Iris pigment epithelial cell (primary cell): ENCODE data around the gene SHQ1.
"Not testable (repeated sequence)": the region's sequence is repeated elsewhere in the genome, so short reads cannot be mapped to it uniquely, and the experiment has no call there.

Experiments used
- DNase-seq: peaks from one replicate; pipeline ENCODE4 v3.0.0-alpha.2; 2011; ENCODE audit warnings: low read depth

The SHQ1 gene

DNA sequence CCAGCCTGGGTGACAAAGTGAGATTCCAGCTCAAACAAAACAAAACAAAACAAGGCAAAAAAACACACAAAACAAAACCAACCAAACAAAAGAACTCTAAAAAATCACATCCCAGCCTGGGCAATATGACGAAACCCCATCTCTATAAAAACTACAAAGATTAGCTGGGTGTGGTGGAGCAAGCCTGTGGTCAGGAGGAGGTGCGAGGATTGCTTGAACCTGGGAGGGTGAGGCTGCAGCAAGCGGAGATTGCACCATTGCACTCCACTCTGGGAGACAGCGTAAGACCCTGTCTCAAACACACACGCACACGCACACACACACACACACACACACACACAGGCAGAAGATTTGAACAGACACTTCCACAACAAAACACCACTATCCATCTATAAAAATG, 99.6 kb downstream of the SHQ1 start:
- no peak for DNase-seq

DNA sequence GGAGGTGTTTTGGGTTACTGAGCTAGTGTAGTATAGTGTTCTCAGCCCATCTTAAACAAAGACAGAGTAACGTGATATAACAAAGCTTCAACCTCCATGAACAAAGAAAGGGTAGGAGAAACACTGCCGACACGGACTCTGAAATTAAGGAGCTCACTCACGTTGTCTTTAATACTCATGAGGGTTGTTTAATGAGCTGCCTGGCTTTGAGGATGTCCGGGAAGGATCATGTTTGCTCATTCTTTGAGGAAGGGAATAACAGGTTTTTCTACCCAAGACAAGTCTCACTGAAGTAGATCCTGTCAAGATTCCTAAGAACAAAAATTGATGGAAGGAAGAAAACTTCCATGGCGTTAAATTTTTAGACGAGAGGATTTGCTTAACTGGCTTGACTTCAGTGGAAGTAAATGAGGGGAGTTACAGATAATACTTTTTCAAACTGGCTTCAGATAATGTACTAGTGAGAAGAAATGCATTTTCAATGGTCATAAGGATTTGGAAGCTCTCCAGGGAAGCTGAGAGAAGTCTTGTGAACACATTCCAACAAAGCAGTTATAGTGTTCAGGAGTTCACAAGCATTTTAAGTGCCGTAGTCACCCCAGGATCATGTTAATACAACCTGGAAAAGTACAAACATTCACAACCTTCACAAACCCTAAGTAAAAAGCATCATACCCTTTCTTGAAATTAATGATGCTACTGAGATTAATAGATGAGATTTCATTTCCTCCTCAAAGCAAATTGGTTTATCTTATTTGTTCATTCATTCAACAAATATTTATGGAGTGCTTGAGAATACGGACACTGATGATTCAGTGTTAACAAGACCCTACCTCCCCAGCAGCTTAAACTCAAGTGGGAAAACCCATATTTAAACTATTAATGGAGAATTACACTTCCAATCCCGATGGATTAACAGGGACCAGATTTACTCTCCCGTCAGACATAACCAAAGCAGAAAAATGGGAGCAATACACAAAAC, 101.5 kb downstream of the SHQ1 start:
- DNase-seq = peak; percentile 70

DNA sequence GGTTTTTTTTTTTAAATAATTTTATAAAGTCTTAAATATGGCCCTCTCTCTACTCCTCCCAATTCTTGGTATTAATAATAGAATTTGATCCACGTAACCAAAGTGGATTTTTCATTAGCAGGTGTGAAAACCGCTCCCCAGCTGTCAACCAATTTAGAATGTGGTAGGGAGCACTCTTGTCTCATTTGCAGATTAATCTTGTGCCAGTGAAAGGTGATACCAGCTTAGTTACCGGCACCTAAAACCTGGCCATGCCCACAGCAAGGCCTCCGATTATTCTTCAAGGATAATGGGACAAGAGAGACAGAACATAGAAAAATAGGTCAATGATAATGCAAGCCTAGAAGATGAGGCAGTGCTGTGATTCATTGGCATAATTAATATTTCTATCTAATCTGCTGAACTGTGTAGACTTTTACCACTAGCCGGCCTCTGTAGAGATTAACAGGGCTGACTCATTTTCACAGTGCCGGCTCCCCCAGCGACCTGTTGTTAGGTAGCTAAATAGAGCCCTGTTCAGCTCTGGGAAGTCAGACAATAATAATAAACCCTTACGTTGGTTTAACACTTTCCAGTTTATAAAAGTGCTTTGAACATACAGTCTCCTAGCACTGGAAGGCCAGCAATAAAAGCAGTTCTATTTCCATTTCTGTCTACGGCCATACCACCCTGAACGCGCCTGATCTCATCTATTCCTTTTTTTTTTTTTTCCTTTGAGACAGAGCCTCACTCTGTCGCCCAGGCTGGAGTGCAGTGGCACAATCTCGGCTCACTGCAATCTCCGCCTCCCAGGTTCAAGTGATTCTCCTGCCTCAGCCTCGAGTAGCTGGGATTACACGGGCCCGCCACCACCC, 102.9 kb downstream of the SHQ1 start:
- DNase-seq = peak; percentile 68

DNA sequence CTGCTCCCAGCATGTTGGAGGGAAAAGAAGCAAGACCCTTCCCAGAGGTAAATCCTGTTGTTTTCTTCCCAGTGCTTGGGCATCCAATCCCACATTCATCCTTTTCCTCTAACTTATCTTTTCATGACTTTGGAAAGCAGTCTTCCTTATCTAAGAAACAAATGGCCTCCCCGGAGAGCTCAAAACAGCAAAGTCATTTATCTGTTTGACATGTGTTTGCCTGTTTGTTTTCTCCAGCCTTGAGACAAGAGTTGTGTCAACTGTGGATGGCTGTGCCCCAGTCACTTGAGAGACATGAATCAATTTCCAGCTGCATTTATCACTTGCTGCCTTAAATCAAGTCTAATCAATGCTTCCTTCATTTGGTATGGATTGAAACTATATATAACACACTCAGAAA, 103.9 kb downstream of the SHQ1 start:
- no peak for DNase-seq

DNA sequence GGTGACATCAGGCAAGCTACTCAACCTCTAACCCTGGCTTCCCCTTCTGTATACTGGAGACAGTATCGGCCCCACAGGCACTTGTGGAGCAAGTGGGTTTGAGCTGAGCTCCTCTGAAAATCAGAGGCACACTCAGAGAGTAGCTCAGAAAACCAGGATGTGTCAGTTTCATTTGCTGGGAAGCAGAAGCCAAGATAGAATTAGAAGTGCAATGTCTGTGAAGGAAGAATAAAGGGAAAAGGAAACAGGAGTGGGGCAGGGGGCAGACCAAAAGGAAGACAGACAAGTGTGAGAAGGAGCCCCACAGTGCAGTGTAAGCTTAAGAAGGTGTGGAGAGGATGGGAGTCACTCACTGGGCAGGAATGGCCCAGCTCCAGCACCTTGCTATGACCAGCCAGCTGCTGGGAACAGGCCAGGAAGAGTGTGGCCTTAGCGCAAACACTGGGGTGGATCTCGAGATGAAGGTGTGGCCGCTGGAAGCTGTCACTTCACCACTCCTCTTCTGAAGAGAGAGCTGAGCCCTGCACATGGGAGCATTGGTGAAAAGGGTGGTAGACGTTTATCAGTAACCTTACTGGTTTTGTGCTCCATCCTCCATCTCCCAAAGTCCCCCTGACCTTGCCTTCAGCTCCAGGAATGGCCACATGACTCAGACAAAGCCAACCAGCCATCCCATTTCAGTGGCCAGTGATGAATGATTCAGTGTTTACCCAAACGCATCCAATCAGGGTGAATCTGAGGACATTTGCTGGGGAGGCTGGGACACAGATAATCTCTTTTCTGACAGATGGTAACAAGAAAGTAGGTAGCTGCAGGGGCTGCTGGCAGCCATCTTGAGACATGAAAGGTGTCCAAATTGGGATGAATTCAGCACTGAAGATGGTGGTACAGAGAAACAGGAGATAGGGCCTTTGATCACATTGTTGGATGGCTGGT, 108.4 kb downstream of the SHQ1 start:
- DNase-seq = peak; percentile 44

DNA sequence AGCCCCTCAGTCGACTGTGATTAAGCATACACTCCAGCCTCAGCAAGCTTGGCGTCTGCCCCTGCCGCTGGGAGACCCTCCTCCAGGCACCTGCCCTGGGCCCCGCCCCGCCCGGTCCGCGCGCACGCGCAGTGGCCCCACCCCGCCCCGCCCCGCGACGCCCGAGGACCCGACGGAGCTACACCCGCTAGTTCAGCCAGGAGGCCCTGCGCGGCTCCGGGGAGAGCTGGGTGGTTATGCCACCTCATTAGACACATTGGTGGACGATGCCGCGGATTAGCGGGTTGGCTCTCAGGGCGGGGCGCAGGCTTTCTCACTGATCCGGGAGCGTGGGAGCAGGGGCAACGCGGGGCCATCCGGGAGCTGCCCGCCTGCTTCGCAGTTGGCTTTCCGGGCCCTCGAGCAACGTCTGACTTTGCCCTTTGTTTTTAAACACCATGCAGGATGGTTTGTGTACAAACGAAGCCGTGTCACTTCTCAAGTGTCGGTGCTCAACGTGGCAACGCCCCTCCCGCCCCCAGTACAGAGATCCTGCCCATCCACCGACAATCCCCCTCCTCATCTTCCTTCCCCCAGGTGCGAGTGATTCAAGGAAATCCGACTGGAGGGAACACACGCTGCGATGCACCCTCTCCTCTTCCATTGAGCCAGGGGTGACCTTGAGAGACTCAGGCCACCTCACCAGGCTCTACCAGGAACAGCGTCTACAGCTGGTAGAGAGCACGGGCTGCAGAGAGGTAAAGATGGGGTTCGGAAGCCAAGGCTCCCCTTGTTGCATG, 109.3 kb downstream of the SHQ1 start:
- DNase-seq = peak; percentile 16

DNA sequence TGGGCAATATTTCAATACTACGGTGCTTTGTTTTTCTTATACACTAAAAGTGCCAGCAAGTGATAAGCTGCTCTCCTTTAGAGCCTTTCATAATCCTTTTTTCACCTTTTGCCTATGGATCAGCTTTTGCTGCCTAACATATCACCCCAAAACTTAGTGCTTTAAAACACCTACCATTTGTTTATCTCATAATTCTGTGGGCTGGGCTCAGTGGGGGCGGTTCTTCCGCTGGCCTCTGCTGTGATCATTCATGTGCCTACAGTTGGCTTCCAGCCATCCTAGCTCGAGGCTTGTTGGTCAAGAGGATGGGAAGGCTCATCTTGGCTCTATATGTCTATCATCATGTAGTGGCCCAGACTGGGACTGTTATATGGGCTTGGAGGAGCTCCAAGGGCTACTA, 113.2 kb downstream of the SHQ1 start:
- DNase-seq = not testable (repeated sequence)

DNA sequence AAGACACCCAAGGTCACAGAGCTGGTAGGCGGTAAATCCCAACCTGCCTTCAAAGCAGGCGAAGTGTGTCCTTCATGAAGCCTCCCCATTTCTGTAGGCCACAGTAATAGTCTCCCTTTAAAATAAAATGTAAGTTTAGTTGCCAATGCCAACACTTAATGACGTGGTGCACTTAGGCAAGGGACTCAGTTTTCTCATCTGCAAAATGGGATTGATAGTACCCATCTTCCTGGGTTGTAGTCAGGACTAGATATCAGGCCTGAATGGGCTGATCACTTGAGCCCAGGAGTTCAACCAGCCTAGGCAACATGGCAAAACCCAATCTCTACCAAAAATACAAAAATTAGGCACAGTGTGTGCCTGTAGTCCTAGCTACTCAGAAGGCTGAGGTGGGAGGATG, 114.6 kb downstream of the SHQ1 start:
- DNase-seq = no peak

DNA sequence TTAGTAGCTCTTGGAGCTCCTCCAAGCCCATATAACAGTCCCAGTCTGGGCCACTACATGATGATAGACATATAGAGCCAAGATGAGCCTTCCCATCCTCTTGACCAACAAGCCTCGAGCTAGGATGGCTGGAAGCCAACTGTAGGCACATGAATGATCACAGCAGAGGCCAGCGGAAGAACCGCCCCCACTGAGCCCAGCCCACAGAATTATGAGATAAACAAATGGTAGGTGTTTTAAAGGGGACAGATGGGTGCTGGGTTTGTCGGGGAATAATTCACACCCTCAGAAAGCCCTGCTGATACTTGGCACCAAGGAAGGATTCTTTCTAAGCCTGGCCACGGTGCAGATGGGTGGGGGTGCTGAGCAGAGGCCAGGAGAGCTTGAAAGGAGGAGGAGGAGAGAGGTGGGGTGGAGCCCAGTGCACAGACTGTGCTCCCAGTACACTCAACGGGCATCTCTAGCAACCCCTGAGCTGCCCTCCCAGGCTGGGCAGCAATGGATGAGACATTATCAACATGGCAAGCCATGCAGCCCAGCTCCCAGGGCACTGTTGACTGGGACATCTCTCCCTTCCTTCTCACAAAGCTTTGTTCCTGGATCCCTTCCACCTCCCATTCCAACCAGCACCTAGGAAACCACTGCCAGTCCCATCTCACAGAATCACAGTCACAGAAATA, 115.4 kb downstream of the SHQ1 start:
- not testable (repeated sequence) for DNase-seq

DNA sequence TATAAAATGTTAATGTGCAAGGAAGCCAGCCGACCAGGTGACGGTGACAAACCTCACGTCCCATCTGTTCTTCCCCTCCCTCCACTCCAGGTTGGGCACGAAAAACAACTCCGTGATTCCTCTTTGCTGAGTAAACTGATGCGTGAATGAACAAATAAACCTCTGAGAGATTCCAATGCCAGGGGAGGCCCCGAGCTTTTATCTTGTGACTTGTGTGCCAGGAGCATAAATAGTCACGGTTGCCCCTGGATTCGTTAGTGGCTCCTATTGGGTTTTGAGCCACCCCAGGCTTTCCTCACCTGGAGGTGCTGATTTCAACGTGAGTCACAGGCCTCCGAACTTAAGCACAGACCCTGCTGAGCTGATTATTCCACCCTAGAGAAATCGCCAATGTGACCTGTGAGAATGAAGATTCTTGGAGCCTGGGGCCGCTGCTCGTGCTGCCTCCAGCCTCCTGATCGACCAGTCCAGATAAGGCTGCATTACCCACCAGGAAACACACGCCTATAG, 119.2 kb downstream of the SHQ1 start:
- no peak for DNase-seq

DNA sequence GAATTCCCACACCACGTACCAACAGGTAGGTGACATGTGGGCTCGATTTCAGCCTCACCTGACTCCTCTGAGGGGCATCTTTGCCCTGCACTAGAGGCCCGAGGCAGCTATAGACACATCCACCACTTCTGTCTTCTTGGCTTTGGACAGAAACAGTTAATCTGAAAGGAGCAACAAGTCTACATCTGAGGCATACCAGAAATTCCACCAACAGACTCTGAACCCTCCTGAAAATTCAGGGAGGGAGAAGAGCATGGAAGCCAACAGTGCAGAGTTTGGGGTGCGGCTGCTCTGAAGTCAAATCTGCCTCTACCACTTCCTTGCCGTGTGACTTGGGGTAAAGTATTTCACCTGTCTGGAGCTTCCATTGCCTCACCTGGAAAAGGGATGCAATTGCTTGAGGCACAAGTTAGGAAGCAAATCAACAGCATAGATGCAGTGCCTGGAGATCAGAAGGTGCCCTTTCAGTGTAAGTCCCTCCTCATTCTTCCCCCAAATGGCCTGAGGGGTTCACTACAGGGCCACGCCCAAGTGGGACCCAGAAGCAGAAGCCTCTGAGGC, 119.8 kb downstream of the SHQ1 start:
- no peak for DNase-seq

DNA sequence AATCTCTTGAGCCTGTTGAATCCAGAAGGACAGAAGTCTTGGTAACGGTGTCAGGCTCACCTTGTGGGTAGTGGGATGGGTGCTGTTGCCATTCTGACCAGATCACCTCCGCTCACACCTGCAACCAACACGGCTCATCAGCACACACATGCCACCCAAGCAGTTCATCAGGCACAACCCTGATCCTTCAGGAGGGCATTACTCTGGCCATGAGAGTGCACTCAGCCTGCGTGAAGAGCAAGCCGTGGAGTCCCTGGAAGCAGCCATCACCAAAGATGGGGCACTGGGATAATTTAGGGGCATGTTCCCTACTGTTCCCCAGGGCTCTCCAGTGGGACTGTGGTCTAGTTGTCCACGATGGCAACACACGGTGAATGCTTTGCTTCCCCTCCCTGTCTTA, 120.5 kb downstream of the SHQ1 start:
- DNase-seq = no peak

DNA sequence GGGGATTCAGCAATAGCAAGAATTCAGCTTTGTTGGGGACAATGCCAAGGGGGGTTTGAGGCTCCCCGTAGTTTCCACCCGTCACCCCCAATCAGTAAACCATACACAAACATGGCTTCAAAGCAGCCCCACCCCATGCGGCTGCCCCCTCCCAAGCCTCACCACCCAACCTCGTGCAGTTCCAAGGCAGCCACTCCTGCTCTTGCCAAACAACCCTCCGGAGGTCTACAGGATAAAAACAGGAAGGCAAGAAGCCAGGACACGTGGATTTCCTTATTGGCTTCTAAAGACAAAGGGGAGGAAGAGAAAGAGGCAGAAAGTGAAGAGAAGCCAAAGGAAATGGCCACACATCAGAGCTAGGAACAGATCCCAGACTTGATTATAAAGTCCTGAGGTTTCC, 121.1 kb downstream of the SHQ1 start:
- DNase-seq = no peak

DNA sequence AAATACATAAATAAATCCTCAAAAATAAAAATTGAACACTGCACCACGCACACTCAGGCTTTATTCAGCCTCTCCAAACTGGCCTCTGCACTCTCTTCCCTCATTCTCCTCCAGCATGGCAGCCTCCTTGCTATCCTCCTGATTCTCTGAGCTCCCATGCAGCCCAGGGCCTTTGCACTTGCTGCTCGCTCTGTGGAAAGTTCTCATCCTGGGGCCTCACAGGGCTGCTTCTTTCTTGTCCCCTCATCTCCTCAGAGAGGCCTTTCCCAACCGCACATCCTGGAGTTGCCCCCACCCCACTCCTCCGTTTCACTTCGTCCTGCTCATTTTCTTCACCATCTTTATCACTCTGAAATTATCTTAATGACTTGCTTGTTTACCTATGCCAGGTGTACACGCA, 123.0 kb downstream of the SHQ1 start:
- DNase-seq = no peak

DNA sequence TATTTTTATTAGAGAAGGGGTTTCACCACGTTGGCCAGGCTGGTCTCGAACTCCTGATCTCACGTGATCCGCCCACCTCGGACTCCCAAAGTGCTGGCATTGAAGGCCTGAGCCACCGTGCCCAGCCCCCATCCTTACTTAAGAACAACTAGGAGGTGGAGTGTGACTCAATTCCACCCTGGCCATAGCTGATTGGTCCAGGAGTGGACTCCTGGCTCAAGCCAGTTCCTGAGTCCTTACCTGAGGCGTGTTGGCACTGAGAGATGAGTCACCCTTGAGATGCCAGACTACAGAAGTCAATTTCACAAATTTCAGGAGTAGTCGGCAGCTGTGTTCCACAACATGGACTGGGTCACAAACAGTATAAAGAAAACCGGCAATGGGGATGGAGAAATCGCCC, 124.2 kb downstream of the SHQ1 start:
- no peak for DNase-seq

DNA sequence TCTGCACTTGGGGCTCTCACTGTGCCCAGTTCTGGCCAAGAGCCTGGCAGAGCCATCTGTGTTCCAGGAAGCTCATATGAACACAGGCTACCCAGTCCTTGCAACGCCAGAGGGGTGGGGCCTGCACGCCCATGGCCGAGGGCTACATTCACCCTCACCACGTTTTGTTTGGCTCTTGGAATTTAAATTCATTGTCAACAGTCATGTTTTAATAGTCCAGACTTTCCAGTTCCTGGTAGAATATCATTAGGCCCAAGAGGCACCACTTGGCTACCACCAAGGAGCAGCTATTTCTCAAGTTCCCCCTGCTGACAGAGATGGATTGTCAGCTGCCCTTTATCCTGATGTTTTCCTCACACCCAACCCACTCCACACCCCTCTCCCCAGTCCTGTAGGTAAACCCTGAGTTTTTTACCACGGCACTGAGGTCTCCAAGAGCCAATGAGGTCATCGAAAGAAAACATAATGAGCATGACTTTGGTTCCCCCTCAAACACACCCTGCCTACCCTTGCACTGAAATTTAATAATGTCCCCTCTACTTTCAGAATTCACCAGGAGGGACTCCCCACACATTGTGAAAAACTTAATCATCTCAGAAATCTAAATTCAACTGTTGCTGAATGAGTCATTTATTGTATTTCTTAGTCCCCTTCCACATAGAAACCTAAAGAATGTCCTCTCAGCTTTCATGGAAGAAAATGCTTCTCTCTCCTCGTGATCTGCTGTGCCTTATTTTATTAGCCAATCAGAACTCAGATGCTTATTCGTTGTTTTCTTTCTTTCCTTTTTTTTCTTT, 125.1 kb downstream of the SHQ1 start:
- DNase-seq = peak; percentile 84

DNA sequence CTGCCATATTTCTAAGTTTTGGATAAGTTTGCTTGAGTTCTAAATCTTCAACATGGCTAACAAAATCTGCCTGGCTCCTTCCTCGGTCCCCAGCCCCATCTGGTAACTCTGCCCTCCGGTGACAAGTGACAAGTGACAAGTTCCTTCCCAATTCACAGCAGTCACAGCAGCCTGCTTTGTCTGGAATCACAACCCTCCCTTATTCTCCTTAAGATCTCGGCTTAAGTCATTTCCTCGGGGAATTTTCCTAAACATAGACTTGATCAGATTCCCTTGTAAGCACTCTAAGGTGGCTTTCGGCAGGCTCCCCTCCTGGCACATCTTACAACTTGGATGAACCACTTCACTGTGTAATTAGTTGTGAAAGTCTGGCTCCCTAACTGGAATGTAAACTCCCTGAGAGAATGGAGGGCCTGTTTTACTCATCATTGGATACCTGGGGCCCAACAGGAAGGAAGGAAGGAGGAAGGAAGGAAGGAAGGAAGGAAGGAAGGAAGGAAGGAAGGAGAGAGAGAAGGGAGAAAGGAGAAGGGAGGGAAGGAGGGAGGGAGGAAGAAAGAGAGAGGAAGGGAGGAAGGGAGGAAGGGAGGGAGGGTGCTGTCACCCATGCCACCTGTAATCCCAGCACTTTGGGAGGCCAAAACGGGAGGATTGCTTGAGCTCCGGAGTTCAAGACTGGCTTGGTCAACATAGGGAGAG, 126.4 kb downstream of the SHQ1 start:
- no peak for DNase-seq

DNA sequence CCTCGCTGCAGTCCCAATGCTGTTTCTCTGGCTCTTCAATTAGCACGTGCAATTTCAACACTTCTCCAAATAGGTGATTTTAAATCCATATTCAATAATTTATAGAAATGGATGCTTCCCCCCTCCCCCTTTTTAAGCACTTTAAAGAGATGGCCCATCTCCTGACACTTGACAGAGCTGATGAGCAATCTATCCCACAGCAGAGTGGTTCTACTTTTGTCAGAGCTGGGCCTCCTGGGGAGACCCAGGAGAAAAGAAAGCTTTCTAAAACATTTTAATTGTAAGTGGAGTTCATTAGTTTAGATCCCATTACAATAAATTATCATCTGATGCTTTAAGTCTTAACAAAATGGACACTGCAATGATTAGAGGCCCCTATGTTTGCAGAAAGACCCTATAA, 127.7 kb downstream of the SHQ1 start:
- DNase-seq = no peak
